Neural cell (in vitro differentiated cells): ENCODE measurements around the gene THBS2. TPM values are rescaled to one million over a fixed set of nuclear protein-coding genes. Genes with fewer than 3 reads are reported as not detected.

Experiments used
- H2AFZ ChIP-seq: fragments of 200-600, 300-800 bp; sonication (generic), shearing (Covaris generic); 2 replicates; pipeline ENCODE4 v1.6.0; 2014; ENCODE audit warnings: low read depth, mild to moderate bottlenecking, antibody characterized with exemption, low read length, moderate library complexity
- H3F3A ChIP-seq: fragments of 200-600 bp; shearing (Covaris generic); 2 replicates; pipeline ENCODE4 v1.6.1; 2016; ENCODE audit warnings: mild to moderate bottlenecking, moderate library complexity, mixed read lengths, antibody characterized with exemption, low read length; ENCODE audit not compliant: insufficient read depth, poor library complexity, severe bottlenecking
- H3K27ac ChIP-seq: fragments of 200-600, 300-800 bp; sonication (generic), shearing (Covaris generic); 2 replicates; pipeline ENCODE4 v1.5.1; 2014; ENCODE audit warnings: mild to moderate bottlenecking, low read length, moderate library complexity
- H3K27me3 ChIP-seq: fragments of 300-800, 200-600 bp; sonication (generic), shearing (Covaris generic); 2 replicates; pipeline ENCODE4 v1.6.0; 2014; ENCODE audit warnings: mild to moderate bottlenecking, low read depth, low read length, moderate library complexity; ENCODE audit not compliant: insufficient read depth
- H3K36me3 ChIP-seq: fragments of 300-800, 200-600 bp; sonication (generic), shearing (Covaris generic); 2 replicates; pipeline ENCODE4 v1.5.1; 2014; ENCODE audit warnings: mild to moderate bottlenecking, antibody characterized with exemption, low read length, moderate library complexity; ENCODE audit not compliant: insufficient read depth
- H3K4me2 ChIP-seq: fragments of 300-800, 200-600 bp; sonication (generic), shearing (Covaris generic); 2 replicates; pipeline ENCODE4 v1.6.0; 2014; ENCODE audit warnings: mild to moderate bottlenecking, low read length
- H3K4me3 ChIP-seq: fragments of 300-800, 200-600 bp; sonication (generic), shearing (Covaris generic); 2 replicates; pipeline ENCODE4 v1.5.1; 2014; ENCODE audit warnings: mild to moderate bottlenecking, low read length, moderate library complexity
- H3K79me2 ChIP-seq: fragments of 200-600 bp; shearing (Covaris generic); replicated peaks from 2 replicates; pipeline ENCODE4 v1.6.0; 2014; ENCODE audit warnings: mild to moderate bottlenecking, low read length, moderate library complexity; ENCODE audit not compliant: insufficient read depth
- H3K9ac ChIP-seq: fragments of 300-800, 200-600 bp; sonication (generic), shearing (Covaris generic); 2 replicates; pipeline ENCODE4 v1.6.1; 2016; ENCODE audit warnings: mild to moderate bottlenecking, low read length, mixed read lengths
- H3K9me2 ChIP-seq: fragments of 200-600 bp; shearing (Covaris generic); 2 replicates; pipeline ENCODE4 v1.6.1; 2016; ENCODE audit warnings: mild to moderate bottlenecking, low read length, mixed read lengths; ENCODE audit not compliant: insufficient read depth
- H3K9me3 ChIP-seq: fragments of 200-600, 300-800 bp; sonication (generic), shearing (Covaris generic); 2 replicates; pipeline ENCODE4 v1.6.1; 2016; ENCODE audit warnings: mild to moderate bottlenecking, mixed run types, low read length, moderate library complexity, mixed read lengths
- H4K20me1 ChIP-seq: fragments of 200-600 bp; shearing (Covaris generic); 2 replicates; pipeline ENCODE4 v1.6.1; 2016; ENCODE audit warnings: mild to moderate bottlenecking, mixed run types; ENCODE audit not compliant: insufficient read depth
- CTCF ChIP-seq: fragments of 450-650 bp; IDR thresholded peaks from 2 replicates; pipeline ENCODE4 v1.5.1; 2014; ENCODE audit warnings: antibody characterized with exemption, mild to moderate bottlenecking, moderate library complexity; ENCODE audit not compliant: poor library complexity, severe bottlenecking
- EP300 ChIP-seq: fragments of 450-650 bp; conservative IDR thresholded peaks from 2 replicates; pipeline ENCODE4 v1.6.1; 2014; ENCODE audit warnings: antibody characterized with exemption, mild to moderate bottlenecking, moderate library complexity; ENCODE audit not compliant: poor library complexity, severe bottlenecking
- EZH2 ChIP-seq: fragments of 200-600, 300-800 bp; shearing (Covaris generic), sonication (generic); IDR thresholded peaks from 2 replicates; pipeline ENCODE4 v1.6.1; 2014; ENCODE audit warnings: antibody characterized with exemption, low read length, borderline replicate concordance, mild to moderate bottlenecking; ENCODE audit not compliant: insufficient read depth, poor library complexity, severe bottlenecking
- MXI1 ChIP-seq: fragments of 450-650 bp; conservative IDR thresholded peaks from 2 replicates; pipeline ENCODE4 v1.6.1; 2014; ENCODE audit warnings: antibody characterized with exemption, mild to moderate bottlenecking; ENCODE audit not compliant: poor library complexity, severe bottlenecking
- POLR2AphosphoS5 ChIP-seq: IDR thresholded peaks from 2 replicates; pipeline ENCODE4 v1.6.1; 2012
- RAD21 ChIP-seq: fragments of 450-650 bp; conservative IDR thresholded peaks from 2 replicates; pipeline ENCODE4 v1.6.1; 2014; ENCODE audit warnings: antibody characterized with exemption, mild to moderate bottlenecking, moderate library complexity
- REST ChIP-seq: IDR thresholded peaks from 2 replicates; pipeline ENCODE4 v1.6.1; 2012; ENCODE audit warnings: borderline replicate concordance
- SMC3 ChIP-seq: fragments of 450-650 bp; conservative IDR thresholded peaks from 2 replicates; pipeline ENCODE4 v1.6.1; 2014; ENCODE audit warnings: antibody characterized with exemption, mild to moderate bottlenecking, moderate library complexity; ENCODE audit not compliant: poor library complexity
- TAF1 ChIP-seq: IDR thresholded peaks from 2 replicates; pipeline ENCODE4 v1.6.1; 2012; ENCODE audit warnings: low read depth
- polyA plus RNA-seq: library from polyadenylated mRNA; depleted of rRNA; stranded (reverse); fragments of >200 nt; gene quantifications from 2 replicates; pipeline ENCODE4 v1.2.3, GENCODE V29; 2014

The THBS2 gene
- polyA plus RNA-seq, 1 donor from 2014 or later, result 0.88 TPM

- H3K9me3 ChIP-seq, result no peaks in the 10 kb centered on the region
- no peak overlapping the region for H3K4me2 ChIP-seq
- H4K20me1 ChIP-seq, result no peaks in the 10 kb centered on the region
- no peaks in the 10 kb centered on the region for H3K79me2 ChIP-seq
- H3F3A ChIP-seq, result no peaks in the 10 kb centered on the region
- H3K27me3 ChIP-seq, result no peaks in the 10 kb centered on the region
- no peak for TF ChIP-seq EP300
- no peak for TF ChIP-seq SMC3
- no peak for TF ChIP-seq TAF1
- TF ChIP-seq EZH2, result no peak
- TF ChIP-seq MXI1, result no peak
- TF ChIP-seq POLR2AphosphoS5, result no peak
- no peak for TF ChIP-seq RAD21
- no peak for TF ChIP-seq REST
- no peak for TF ChIP-seq CTCF
- no peak overlapping the region for H3K9ac ChIP-seq
- no peak overlapping the region for H3K27ac ChIP-seq
- H2AFZ ChIP-seq, result no peak overlapping the region
- no peak overlapping the region for H3K4me3 ChIP-seq
- no peaks in the 10 kb centered on the region for H3K36me3 ChIP-seq
- H3K9me2 ChIP-seq, result no peaks in the 10 kb centered on the region
Observed at GRCh38 chr6:169265486-169266131, 12.0 kb upstream of the THBS2 start.

- Histone ChIP-seq H3K36me3 (no peaks in the 10 kb centered on the region), H3K79me2 (no peaks in the 10 kb centered on the region), H3K4me2 (no peak overlapping the region), H3F3A (no peaks in the 10 kb centered on the region), H3K27ac (no peak overlapping the region), H4K20me1 (no peaks in the 10 kb centered on the region), H3K4me3 (no peak overlapping the region), H2AFZ (no peak overlapping the region), H3K9ac (no peak overlapping the region), H3K9me3 (no peaks in the 10 kb centered on the region), H3K27me3 (no peaks in the 10 kb centered on the region), H3K9me2 (no peaks in the 10 kb centered on the region)
- TF ChIP-seq TAF1 (no peak), REST (no peak)
Observed at GRCh38 chr6:169263836-169264608, 10.4 kb upstream of the THBS2 start.
